NCI-H460 (cell line): ENCODE results near the gene KCNJ2. TPM values are rescaled to one million over a fixed set of nuclear protein-coding genes. Genes with fewer than 3 reads are reported as not detected.

ENCODE experiments used
- DNase-seq: peaks from one replicate; pipeline ENCODE4 v3.0.0-alpha.2; 2016; ENCODE audit warnings: low read depth; ENCODE audit errors: extremely low read depth
- total RNA-seq: library from RNA; depleted of rRNA; stranded (reverse); fragments of >200 nt; shearing (Covaris generic); gene quantifications from 2 replicates; pipeline ENCODE4 v1.2.3, GENCODE V29; 2014; rRNA removed

The KCNJ2 gene
- total RNA-seq, 1 experiment from 2014 or later, result 4.3 TPM

DNA sequence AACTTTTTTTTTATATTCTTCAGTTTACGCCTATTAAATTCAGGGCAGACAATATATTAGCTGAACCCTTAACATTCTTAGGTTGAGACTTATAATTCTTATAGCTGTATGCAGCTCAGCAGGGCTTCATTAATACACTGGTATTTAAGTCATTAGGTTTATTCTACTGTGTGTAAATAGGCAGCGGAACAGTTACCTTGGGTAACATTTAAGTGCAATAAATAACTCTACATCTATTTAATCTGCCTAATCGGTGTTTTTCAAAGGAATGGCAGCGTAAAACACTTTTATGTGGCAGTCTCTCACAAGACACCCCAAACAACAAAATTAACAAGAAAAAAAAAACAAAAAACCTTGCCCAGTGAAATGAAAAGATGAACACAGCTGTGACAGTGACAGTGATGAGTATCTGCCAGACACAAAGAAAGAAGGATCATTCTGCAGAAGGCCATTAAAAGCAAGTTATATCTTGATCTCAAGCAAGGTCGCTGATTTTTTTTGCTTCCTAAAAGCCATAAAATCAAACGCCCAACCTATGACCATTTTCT, 32.6 kb downstream of the KCNJ2 start:
- no peak for DNase-seq

DNA sequence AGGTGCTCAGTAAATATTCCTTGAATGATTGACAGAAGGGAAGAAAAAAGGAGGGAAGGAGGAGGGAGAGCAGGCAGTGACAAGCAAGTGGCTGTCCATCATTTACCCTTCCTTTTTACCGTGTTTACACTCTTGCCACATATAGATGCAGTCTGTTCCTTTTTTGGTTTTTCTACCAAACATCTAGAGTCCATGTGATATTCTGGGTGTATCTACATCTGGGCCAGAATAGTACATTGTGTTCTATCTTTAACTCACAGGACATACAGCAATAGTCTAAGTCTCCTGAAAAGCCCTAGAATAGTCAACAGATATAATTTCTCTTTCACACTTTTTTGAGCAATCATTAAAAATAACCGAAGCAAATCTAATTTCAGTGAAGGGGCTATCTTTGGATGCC, 33.5 kb downstream of the KCNJ2 start:
- no peak for DNase-seq

DNA sequence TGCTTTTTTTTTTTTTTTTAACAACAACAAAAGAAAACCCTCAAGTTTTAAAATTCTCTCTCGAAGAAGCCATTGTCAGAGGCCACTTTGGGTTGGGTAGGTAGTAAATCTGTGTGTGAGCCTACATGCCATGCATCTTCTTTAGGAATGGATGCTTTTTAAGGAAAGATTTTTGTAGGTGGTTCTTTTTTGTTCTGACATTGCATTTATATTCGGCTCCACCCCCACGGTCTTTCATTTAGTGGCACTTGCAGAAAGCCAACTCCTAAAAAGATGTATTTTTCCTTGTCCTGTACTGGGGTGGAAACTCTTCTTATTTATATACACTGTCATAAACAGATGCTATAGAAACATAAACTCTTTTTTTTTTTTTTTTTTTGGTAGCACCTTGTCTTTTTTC, 35.1 kb downstream of the KCNJ2 start:
- no peak for DNase-seq

DNA sequence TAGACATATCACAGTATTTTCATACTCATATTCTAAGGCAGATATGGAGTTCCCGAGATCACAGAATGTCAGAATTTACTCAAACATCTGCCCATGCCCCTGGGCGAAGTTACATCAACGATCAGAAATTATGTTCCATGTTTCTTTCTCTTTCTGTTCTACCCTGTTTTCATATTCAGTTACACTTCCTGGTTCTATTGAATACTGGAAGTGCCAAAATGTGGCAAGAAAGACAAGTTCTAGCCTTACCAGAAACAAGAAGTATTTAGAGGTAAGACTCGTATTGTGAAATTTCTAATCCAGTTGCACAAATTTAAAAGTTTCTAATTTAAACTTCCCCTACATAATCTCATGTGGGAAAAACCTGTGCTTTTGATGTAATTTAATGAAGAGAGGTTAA, 36.1 kb downstream of the KCNJ2 start:
- no peak for DNase-seq

DNA sequence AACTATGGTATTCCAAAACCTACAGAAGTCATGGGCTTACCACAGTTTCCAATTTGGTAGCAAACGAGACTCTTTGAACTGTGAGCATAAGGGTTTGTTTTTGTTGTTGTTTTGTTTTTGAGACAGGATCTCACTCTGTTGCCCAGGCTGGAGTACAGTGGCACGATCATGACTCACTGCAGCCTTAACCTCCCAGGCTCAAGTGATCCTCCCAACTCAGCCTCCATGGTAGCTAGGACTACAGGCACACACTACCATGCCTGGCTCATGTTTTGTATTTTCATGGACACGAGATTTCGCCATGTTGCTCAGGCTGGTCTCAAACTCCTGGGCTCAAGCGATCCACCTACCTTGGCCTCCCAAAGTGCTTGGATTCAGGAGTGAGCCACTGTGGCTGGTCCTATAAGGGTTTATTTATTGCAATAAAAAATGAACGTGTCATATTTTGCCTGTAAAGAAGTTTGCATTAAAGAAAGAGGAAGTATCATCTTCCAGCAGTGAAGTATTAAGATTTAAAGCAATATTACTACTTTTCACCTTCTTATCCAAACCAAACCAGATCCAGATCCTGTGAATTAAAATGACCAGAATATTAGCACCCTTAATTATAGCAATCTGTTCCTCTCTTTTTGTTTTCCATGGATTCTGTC, 37.2 kb downstream of the KCNJ2 start:
- no peak for DNase-seq

DNA sequence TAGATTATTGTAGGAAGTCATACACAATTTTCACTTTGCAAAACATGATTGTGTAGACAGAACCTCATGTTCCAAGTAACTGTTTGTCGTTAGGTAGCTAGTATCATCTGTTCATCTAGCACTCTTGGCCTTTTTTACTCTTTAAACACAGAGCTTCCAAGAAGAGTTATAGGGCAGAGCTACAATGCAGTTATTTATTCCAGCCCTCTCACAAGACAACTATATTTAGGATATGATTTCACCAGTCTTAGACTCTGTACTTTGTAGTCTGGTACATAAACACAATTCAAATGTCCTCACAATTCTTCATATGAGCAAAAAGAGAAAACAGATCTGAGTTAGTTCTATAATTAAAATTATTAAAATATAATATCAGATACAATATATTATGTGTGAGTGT, 37.9 kb downstream of the KCNJ2 start:
- no peak for DNase-seq

DNA sequence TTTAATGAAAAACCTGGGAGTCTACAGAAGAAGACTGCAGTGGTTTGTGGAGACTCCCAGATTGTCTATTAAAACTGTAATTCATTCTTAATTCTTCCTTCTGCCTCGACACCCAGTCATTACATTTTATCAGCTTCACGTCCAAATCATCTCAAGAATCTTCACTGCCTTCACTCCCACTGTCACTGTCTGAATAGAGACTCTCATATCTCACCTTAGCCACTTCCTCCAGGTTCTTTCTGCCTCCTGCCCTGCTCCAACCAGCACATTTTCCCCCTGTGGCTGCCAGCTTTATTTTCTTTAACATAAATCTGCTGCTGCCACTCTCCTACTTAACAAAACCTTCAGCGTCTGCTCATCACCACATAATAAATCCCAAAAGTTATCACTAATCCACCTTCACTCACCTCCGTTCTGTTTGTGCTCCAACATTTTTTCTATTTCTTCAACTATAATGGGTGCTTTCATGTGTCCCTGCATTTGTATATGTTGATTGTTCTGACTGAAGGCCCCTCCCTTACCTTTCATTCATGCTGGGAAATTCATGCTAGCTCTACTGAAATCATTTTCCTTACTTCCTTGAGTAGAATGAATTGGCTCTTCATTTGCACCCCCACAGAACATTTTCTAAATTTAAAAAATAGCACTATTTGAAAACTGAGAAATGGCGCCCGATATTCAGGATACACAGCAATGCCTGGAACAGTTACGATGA, 38.9 kb downstream of the KCNJ2 start:
- DNase-seq, result no peak

DNA sequence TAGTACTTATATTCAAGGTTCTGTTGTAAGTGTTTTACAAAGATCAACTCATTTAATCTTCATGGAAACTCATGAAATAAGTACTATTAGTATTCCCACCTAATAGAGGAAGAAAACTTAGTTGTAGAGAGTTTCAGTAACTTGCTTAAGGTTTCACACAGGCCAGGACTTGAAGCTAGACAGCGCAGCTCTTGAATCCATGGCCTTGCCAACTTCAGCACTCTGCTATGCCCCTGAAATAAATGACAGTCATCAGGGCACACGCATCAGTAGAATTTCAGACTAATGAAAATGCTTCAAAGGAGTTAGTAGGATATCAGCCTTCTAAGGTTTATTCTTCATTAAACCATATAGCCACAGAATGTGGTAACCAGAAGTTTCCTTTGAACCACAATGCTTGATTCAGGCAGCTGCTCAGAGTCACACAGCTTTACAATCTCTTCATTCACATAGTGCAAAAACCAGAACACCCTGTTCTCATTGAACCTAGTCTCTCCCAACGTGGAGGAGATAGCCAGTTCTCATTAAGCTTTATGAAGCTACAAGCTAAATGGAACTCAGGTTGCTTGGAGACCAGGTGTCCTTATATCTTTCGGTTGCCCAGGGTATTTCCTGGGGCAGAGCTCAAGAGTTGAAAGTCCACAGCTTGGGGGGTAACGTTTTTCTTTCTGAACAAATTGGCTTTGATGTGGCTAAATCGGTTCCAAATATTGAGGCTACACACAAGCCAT, 39.7 kb downstream of the KCNJ2 start:
- no peak for DNase-seq

DNA sequence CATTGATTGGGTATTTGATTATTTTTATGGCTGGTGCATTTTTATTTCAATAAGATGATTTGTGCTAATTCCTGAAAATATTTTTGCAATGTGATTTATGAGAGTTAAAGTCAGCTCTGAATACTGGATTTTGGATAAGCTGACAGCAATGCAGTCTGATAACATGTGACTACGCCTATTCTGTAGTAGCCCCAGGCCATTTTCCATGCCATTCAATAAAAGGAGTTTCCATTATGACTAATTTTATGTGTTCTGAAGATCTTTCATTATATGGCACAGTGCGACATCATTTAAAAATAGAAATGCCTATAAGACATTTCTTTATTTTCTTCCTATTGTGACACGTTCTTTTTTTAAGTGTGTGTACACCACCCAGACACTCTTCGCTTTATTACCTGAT, 46.3 kb downstream of the KCNJ2 start:
- no peak for DNase-seq

DNA sequence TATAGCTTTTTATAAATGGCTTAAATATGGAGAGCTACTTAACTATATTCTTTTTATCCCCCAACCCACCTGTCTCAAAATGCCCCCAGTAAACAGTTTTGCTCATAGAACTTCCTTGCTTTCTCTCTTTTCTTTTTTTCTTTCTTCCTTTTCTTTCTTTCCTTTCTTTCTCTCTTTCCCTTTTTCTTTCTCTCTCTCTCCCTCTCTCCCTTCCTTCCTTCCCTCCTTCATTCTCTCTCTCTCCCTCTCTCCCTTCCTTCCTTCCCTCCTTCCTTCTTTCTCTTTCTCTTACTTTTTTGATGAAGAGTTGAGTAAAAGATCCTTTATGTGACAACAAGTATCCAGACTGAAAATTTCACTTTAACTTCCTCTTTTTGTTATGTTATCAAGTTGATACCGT, 48.2 kb downstream of the KCNJ2 start:
- no peak for DNase-seq

DNA sequence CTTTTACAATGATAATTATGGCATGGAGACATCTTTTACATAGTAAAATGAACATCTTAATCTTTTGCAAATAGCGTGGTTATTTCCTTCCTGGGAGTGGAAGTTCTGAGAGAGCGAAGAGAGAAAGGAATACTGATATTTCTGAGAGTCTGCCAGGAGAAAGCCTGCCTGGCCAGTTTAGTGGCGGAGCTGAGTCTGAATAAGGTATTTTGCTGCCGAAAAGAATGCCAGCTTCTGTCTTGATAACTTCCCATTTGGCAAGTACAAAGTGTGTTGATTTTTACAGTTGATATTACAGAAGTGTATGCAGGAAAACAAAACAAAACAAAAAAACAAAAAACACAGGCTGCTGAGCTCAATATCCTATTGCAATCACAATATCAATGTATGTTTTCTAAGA, 55.9 kb downstream of the KCNJ2 start:
- no peak for DNase-seq

Other genes with a start within 250 kb of the KCNJ2 start
- gene KCNJ16, start 94.3 kb upstream of the KCNJ2 start, total RNA-seq, result not detected in 2 replicates